CD8-positive, alpha-beta memory T cell (primary cell): ENCODE measurements around the gene QSOX1. TPM values are rescaled to one million over a fixed set of nuclear protein-coding genes. Genes with fewer than 3 reads are reported as not detected.

Experiments
- CTCF ChIA-PET: fragments of 350-600 bp; sonication (Branson Sonifier 250); formaldehyde crosslinking; loops from one replicate; lab custom pipeline; 2021; ENCODE audit warnings: antibody characterized with exemption; lab: Charles Lee
- POLR2A ChIA-PET: fragments of 350-600 bp; sonication (Branson Sonifier 250); formaldehyde crosslinking; loops from one replicate; lab custom pipeline; 2021; ENCODE audit warnings: antibody characterized with exemption; lab: Charles Lee
- DNase-seq, 5 donors: peaks; one replicate each; pipeline versions ENCODE4 v3.0.0 to v3.0.0-alpha.2; 2020 to 2022; ENCODE audit warnings: mixed read lengths in 1 of 5
- H3K27ac ChIP-seq: one replicate; pipeline ENCODE4 v1.7.0; 2013; ENCODE audit warnings: low read depth, mild to moderate bottlenecking, low read length, moderate library complexity
- H3K27me3 ChIP-seq: 2 replicates; pipeline ENCODE4 v1.7.0; 2013; ENCODE audit warnings: low read length, mild to moderate bottlenecking; ENCODE audit not compliant: insufficient read depth, poor library complexity, severe bottlenecking
- H3K36me3 ChIP-seq: 2 replicates; pipeline ENCODE4 v1.7.0; 2013; ENCODE audit warnings: mild to moderate bottlenecking, low read length, moderate library complexity; ENCODE audit not compliant: insufficient read depth
- H3K4me1 ChIP-seq: 2 replicates; pipeline ENCODE4 v1.7.0; 2013; ENCODE audit warnings: mild to moderate bottlenecking, low read length, moderate library complexity; ENCODE audit not compliant: insufficient read depth
- H3K4me3 ChIP-seq: 2 replicates; pipeline ENCODE4 v1.7.0; 2013; ENCODE audit warnings: mild to moderate bottlenecking, low read length
- H3K9me3 ChIP-seq: 2 replicates; pipeline ENCODE4 v1.7.0; 2013; ENCODE audit warnings: mild to moderate bottlenecking, low read length
- H3K27ac Mint-ChIP-seq, 8 donors: one replicate each; pipeline ENCODE4 v1.8.0; 2020 to 2021; ENCODE audit warnings: mixed read lengths in 8 of 8, mild to moderate bottlenecking in 6 of 8, inconsistent platforms in 3 of 8, moderate library complexity in 3 of 8
- H3K27me3 Mint-ChIP-seq, 2 donors: one replicate each; pipeline ENCODE4 v1.8.0; 2020 to 2021; ENCODE audit warnings: mixed read lengths in 2 of 2, mild to moderate bottlenecking in 1 of 2, moderate library complexity in 1 of 2
- H3K36me3 Mint-ChIP-seq, 3 donors: one replicate each; pipeline ENCODE4 v1.8.0; 2020 to 2021; ENCODE audit warnings: mixed read lengths in 3 of 3, inconsistent platforms in 1 of 3, mild to moderate bottlenecking in 1 of 3
- H3K4me1 Mint-ChIP-seq, 3 donors: one replicate each; pipeline ENCODE4 v1.8.0; 2020 to 2021; ENCODE audit warnings: mixed read lengths in 3 of 3, inconsistent platforms in 1 of 3, mild to moderate bottlenecking in 1 of 3
- H3K4me3 Mint-ChIP-seq, 7 donors: one replicate each; pipeline ENCODE4 v1.8.0; 2020 to 2021; ENCODE audit warnings: mixed read lengths in 7 of 7, mild to moderate bottlenecking in 6 of 7, moderate library complexity in 4 of 7, inconsistent platforms in 2 of 7
- H3K9me3 Mint-ChIP-seq, 5 donors: one replicate each; pipeline ENCODE4 v1.8.0; 2020 to 2022; ENCODE audit warnings: mixed read lengths in 5 of 5, mild to moderate bottlenecking in 3 of 5, moderate library complexity in 2 of 5, inconsistent platforms in 1 of 5
- polyA plus RNA-seq: library from polyadenylated mRNA; unstranded; fragments of 300-500 nt; fragmentation: Illumina TruSeq; gene quantifications from one replicate; pipeline ENCODE4 v1.2.3, GENCODE V29; 2021
- total RNA-seq, 2 experiments: library from RNA; stranded (reverse); gene quantifications; one replicate each; pipeline ENCODE4 v1.2.3, GENCODE V29; 2021

Gene QSOX1
- total and polyA plus RNA-seq, 3 experiments from 2014 or later: 14.2 to 33.3 (median 32.9) TPM

- peaks cover 9 to 12% (median 10%) of the 10 kb centered on the region in 3 donors for H3K4me1 Mint-ChIP-seq
These were observed 58.9 kb downstream of the QSOX1 start for GRCh38 chr1:180213401-180214170.

GRCh38 chr1:180215856-180216625 is 61.4 kb downstream of the QSOX1 start:
- Histone ChIP-seq H3K4me3 (no peak overlapping the region), H3K27me3 (no peaks in the 10 kb centered on the region), H3K9me3 (no peaks in the 10 kb centered on the region), H3K4me1 (no peaks in the 10 kb centered on the region), H3K27ac (no peak overlapping the region), H3K36me3 (no peaks in the 10 kb centered on the region)
- CTCF ChIA-PET: no interaction called here
- Mint-ChIP-seq H3K27me3 (peaks cover 0 to 6% of the 10 kb centered on the region in 2 donors), H3K36me3 (no peaks in the 10 kb centered on the region), H3K4me3 (no peak overlapping the region), H3K9me3 (no peaks in the 10 kb centered on the region), H3K27ac (peak overlapping the region in 1 of 8 donors; percentile 25), H3K4me1 (peaks cover 9 to 12% (median 10%) of the 10 kb centered on the region in 3 donors)
- POLR2A ChIA-PET: no interaction called here
- DNase-seq: no peak

More at GRCh38 chr1:180213401-180214170, 58.9 kb downstream of the QSOX1 start:
- DNase-seq: peak in 4 of 5 donors; percentile 38 to 62 (median 47)
- Mint-ChIP-seq H3K27ac (peak overlapping the region in 6 of 8 donors; percentile 15 to 83 (median 49)), H3K9me3 (no peaks in the 10 kb centered on the region), H3K4me3 (peak overlapping the region; percentile 34 to 83 (median 70)), H3K36me3 (no peaks in the 10 kb centered on the region), H3K27me3 (peaks cover 0 to 11% of the 10 kb centered on the region in 2 donors)
- Histone ChIP-seq H3K36me3 (no peaks in the 10 kb centered on the region), H3K27me3 (no peaks in the 10 kb centered on the region), H3K4me3 (peak overlapping the region; percentile 2), H3K27ac (no peak overlapping the region), H3K4me1 (no peaks in the 10 kb centered on the region), H3K9me3 (no peaks in the 10 kb centered on the region)
- ChIA-PET CTCF (interaction anchor here (1.3 kb wide), 1 partner anchor 269 kb away, joined by 3 read pairs; no protein-coding TSS in a partner anchor), POLR2A (no interaction called here)

GRCh38 chr1:180217006-180217405 is 62.3 kb downstream of the QSOX1 start:
- ChIA-PET CTCF (no interaction called here), POLR2A (no interaction called here)
- Mint-ChIP-seq H3K9me3 (no peaks in the 10 kb centered on the region), H3K4me3 (no peak overlapping the region), H3K4me1 (peaks cover 9 to 12% (median 10%) of the 10 kb centered on the region in 3 donors), H3K36me3 (no peaks in the 10 kb centered on the region), H3K27ac (no peak overlapping the region), H3K27me3 (peaks cover 0 to 4% of the 10 kb centered on the region in 2 donors)
- no peak overlapping the region for H3K27ac ChIP-seq
- H3K36me3 ChIP-seq: no peaks in the 10 kb centered on the region
- no peaks in the 10 kb centered on the region for H3K27me3 ChIP-seq
- no peak for DNase-seq
- no peaks in the 10 kb centered on the region for H3K9me3 ChIP-seq
- H3K4me3 ChIP-seq: no peak overlapping the region
- H3K4me1 ChIP-seq: no peaks in the 10 kb centered on the region

GRCh38 chr1:180218806-180219765 is 64.4 kb downstream of the QSOX1 start:
- H3K36me3 ChIP-seq: no peaks in the 10 kb centered on the region
- ChIA-PET POLR2A (no interaction called here), CTCF (no interaction called here)
- H3K27me3 ChIP-seq: no peaks in the 10 kb centered on the region
- Mint-ChIP-seq H3K9me3 (no peaks in the 10 kb centered on the region), H3K4me1 (peaks cover 0 to under 1% (median 0%) of the 10 kb centered on the region in 3 donors), H3K4me3 (no peak overlapping the region), H3K27ac (no peak overlapping the region), H3K36me3 (no peaks in the 10 kb centered on the region), H3K27me3 (peaks cover 4 to 21% of the 10 kb centered on the region in 2 donors)
- H3K4me3 ChIP-seq: no peak overlapping the region
- no peak for DNase-seq
- no peaks in the 10 kb centered on the region for H3K9me3 ChIP-seq
- no peak overlapping the region for H3K27ac ChIP-seq
- H3K4me1 ChIP-seq: no peaks in the 10 kb centered on the region

GRCh38 chr1:180219776-180220175 is 65.1 kb downstream of the QSOX1 start:
- H3K27ac ChIP-seq: no peak overlapping the region
- H3K27me3 Mint-ChIP-seq: peaks cover 10 to 28% of the 10 kb centered on the region in 2 donors
- no peaks in the 10 kb centered on the region for H3K4me1 Mint-ChIP-seq
- no peak overlapping the region for H3K27ac Mint-ChIP-seq
- no peak for DNase-seq
- no peaks in the 10 kb centered on the region for H3K36me3 ChIP-seq
- H3K4me3 Mint-ChIP-seq: no peak overlapping the region
- H3K9me3 ChIP-seq: no peaks in the 10 kb centered on the region
- H3K4me3 ChIP-seq: no peak overlapping the region
- H3K36me3 Mint-ChIP-seq: no peaks in the 10 kb centered on the region
- no peaks in the 10 kb centered on the region for H3K9me3 Mint-ChIP-seq
- no peaks in the 10 kb centered on the region for H3K4me1 ChIP-seq
- CTCF ChIA-PET: no interaction called here
- peaks cover 6% of the 10 kb centered on the region for H3K27me3 ChIP-seq
- POLR2A ChIA-PET: no interaction called here

GRCh38 chr1:180221462-180221861 is 66.8 kb downstream of the QSOX1 start:
- CTCF ChIA-PET: no interaction called here
- no peak overlapping the region for H3K4me3 Mint-ChIP-seq

GRCh38 chr1:180224902-180225301 is 70.2 kb downstream of the QSOX1 start:
- Mint-ChIP-seq H3K4me1 (peaks cover 3 to 9% (median 6%) of the 10 kb centered on the region in 3 donors), H3K36me3 (no peaks in the 10 kb centered on the region), H3K4me3 (no peak overlapping the region), H3K27me3 (peaks cover 40 to 67% of the 10 kb centered on the region in 2 donors), H3K27ac (no peak overlapping the region), H3K9me3 (no peaks in the 10 kb centered on the region)
- no peak for DNase-seq
- H3K4me3 ChIP-seq: no peak overlapping the region
- peaks cover 33% of the 10 kb centered on the region for H3K27me3 ChIP-seq
- H3K4me1 ChIP-seq: peaks cover 6% of the 10 kb centered on the region
- no peaks in the 10 kb centered on the region for H3K9me3 ChIP-seq
- no peaks in the 10 kb centered on the region for H3K36me3 ChIP-seq
- ChIA-PET POLR2A (no interaction called here), CTCF (no interaction called here)
- no peak overlapping the region for H3K27ac ChIP-seq

More at GRCh38 chr1:180221462-180221861, 66.8 kb downstream of the QSOX1 start:
- no peak overlapping the region for H3K27ac Mint-ChIP-seq
- H3K9me3 Mint-ChIP-seq: no peaks in the 10 kb centered on the region
- Histone ChIP-seq H3K4me1 (no peaks in the 10 kb centered on the region), H3K4me3 (no peak overlapping the region), H3K27ac (no peak overlapping the region), H3K9me3 (no peaks in the 10 kb centered on the region), H3K27me3 (peaks cover 14% of the 10 kb centered on the region), H3K36me3 (no peaks in the 10 kb centered on the region)
- no peaks in the 10 kb centered on the region for H3K4me1 Mint-ChIP-seq
- POLR2A ChIA-PET: no interaction called here
- H3K27me3 Mint-ChIP-seq: peaks cover 19 to 43% of the 10 kb centered on the region in 2 donors
- no peaks in the 10 kb centered on the region for H3K36me3 Mint-ChIP-seq
- no peak for DNase-seq
